OCI-LY3 (cell line): ENCODE measurements around the gene NCBP3.

Source experiments
- H2AFZ ChIP-seq: fragments of 200-600, 300-600 bp; shearing (Covaris generic); 2 replicates; pipeline ENCODE4 v1.6.0; 2014; ENCODE audit warnings: antibody characterized with exemption, low read depth, low read length
- H3K27ac ChIP-seq: fragments of 200-600, 300-600 bp; sonication (generic); 2 replicates; pipeline ENCODE4 v1.5.1; 2014; ENCODE audit warnings: mild to moderate bottlenecking, low read length, moderate library complexity, mixed read lengths
- H3K27me3 ChIP-seq: fragments of 200-600, 300-600 bp; sonication (generic); 2 replicates; pipeline ENCODE4 v1.6.1; 2014; ENCODE audit warnings: low read depth, low read length, mixed read lengths
- H3K36me3 ChIP-seq: fragments of 200-600, 300-600 bp; sonication (generic); replicated peaks from 2 replicates; pipeline ENCODE3; 2014; ENCODE audit warnings: low read depth, low read length, mixed read lengths
- H3K4me1 ChIP-seq: fragments of 300-600, 200-600 bp; sonication (generic); 2 replicates; pipeline ENCODE4 v1.6.1; 2014; ENCODE audit warnings: low read length, mixed read lengths
- H3K4me2 ChIP-seq: fragments of 200-600, 300-600 bp; sonication (generic); 2 replicates; pipeline ENCODE4 v1.6.1; 2014; ENCODE audit warnings: low read length, mixed read lengths
- H3K4me3 ChIP-seq: fragments of 300-600, 200-600 bp; sonication (generic); 2 replicates; pipeline ENCODE4 v1.5.1; 2014; ENCODE audit warnings: antibody characterized with exemption, mild to moderate bottlenecking, low read length, moderate library complexity
- H3K79me2 ChIP-seq: fragments of 300-600, 200-600 bp; shearing (Covaris generic); 2 replicates; pipeline ENCODE4 v1.6.1; 2014; ENCODE audit warnings: mild to moderate bottlenecking, low read length, mixed read lengths
- H3K9ac ChIP-seq: fragments of 300-600, 200-600 bp; shearing (Covaris generic); 2 replicates; pipeline ENCODE4 v1.6.0; 2014; ENCODE audit warnings: mild to moderate bottlenecking, low read length, moderate library complexity
- H3K9me3 ChIP-seq: fragments of 200-600, 300-600 bp; shearing (Covaris generic); 2 replicates; pipeline ENCODE4 v1.6.1; 2014; ENCODE audit warnings: low read length, mixed read lengths; ENCODE audit not compliant: insufficient read depth
- H4K20me1 ChIP-seq: fragments of 200-600, 300-600 bp; sonication (generic); 2 replicates; pipeline ENCODE4 v1.6.1; 2016; ENCODE audit warnings: low read length, mixed read lengths; ENCODE audit not compliant: insufficient read depth
- CTCF ChIP-seq: fragments of 200-600, 300-600 bp; sonication (generic); IDR thresholded peaks from 2 replicates; pipeline ENCODE4 v1.5.1; 2014; ENCODE audit warnings: antibody characterized with exemption, low read length, low read depth
- EZH2phosphoT487 ChIP-seq: fragments of 200-600 bp; shearing (Covaris generic); IDR thresholded peaks from 2 replicates; pipeline ENCODE4 v1.6.1; 2018; ENCODE audit warnings: antibody characterized with exemption, mixed run types, low read depth

The NCBP3 gene

GRCh38 chr17:3852561-3852960, 6.5 kb upstream of the NCBP3 start:
- no peaks in the 10 kb centered on the region for H3K4me1 ChIP-seq
- TF ChIP-seq EZH2phosphoT487 (no peak), CTCF (no peak)
- no peak overlapping the region for H3K27ac ChIP-seq
- H3K4me2 ChIP-seq, result no peak overlapping the region
- H3K4me3 ChIP-seq, result no peak overlapping the region
- no peak overlapping the region for H2AFZ ChIP-seq
- H3K27me3 ChIP-seq, result no peaks in the 10 kb centered on the region
- H3K9ac ChIP-seq, result no peak overlapping the region
- no peaks in the 10 kb centered on the region for H3K36me3 ChIP-seq
- no peaks in the 10 kb centered on the region for H3K79me2 ChIP-seq
- no peaks in the 10 kb centered on the region for H4K20me1 ChIP-seq
- no peaks in the 10 kb centered on the region for H3K9me3 ChIP-seq

- Histone ChIP-seq H3K79me2 (no peaks in the 10 kb centered on the region), H4K20me1 (no peaks in the 10 kb centered on the region), H3K9ac (no peak overlapping the region), H3K4me2 (no peak overlapping the region), H3K4me1 (0 out of 2 replicates have a peak, but pooled peaks cover under 1% of the 10 kb centered on the region), H3K27ac (no peak overlapping the region), H3K36me3 (no peaks in the 10 kb centered on the region), H3K4me3 (no peak overlapping the region), H2AFZ (no peak overlapping the region), H3K9me3 (no peaks in the 10 kb centered on the region), H3K27me3 (no peaks in the 10 kb centered on the region)
- TF ChIP-seq EZH2phosphoT487, result no peak
- TF ChIP-seq CTCF, result no peak
Measured at GRCh38 chr17:3851461-3852100, 5.5 kb upstream of the NCBP3 start.

- peaks cover 26% of the 10 kb centered on the region for H3K79me2 ChIP-seq
- no peak overlapping the region for H3K4me3 ChIP-seq
- H3K36me3 ChIP-seq, result no peaks in the 10 kb centered on the region
- no peak overlapping the region for H2AFZ ChIP-seq
- 0 out of 2 replicates have a peak, but pooled peaks cover 8% of the 10 kb centered on the region for H4K20me1 ChIP-seq
- no peak overlapping the region for H3K27ac ChIP-seq
- H3K9ac ChIP-seq, result no peak overlapping the region
- H3K27me3 ChIP-seq, result no peaks in the 10 kb centered on the region
- H3K4me1 ChIP-seq, result peaks cover 8% of the 10 kb centered on the region
- no peak overlapping the region for H3K4me2 ChIP-seq
- TF ChIP-seq EZH2phosphoT487, result no peak
- no peak for TF ChIP-seq CTCF
- no peaks in the 10 kb centered on the region for H3K9me3 ChIP-seq
Measured at GRCh38 chr17:3848229-3848835, 2.3 kb upstream of the NCBP3 start.

- Histone ChIP-seq H2AFZ (no peak overlapping the region), H3K4me2 (no peak overlapping the region), H3K4me3 (no peak overlapping the region), H3K9ac (no peak overlapping the region), H3K79me2 (peaks cover 29% of the 10 kb centered on the region), H3K36me3 (no peaks in the 10 kb centered on the region), H3K9me3 (no peaks in the 10 kb centered on the region), H4K20me1 (0 out of 2 replicates have a peak, but pooled peaks cover 8% of the 10 kb centered on the region), H3K4me1 (peaks cover 8% of the 10 kb centered on the region), H3K27me3 (no peaks in the 10 kb centered on the region), H3K27ac (no peak overlapping the region)
- TF ChIP-seq CTCF (no peak), EZH2phosphoT487 (no peak)
Measured at GRCh38 chr17:3847165-3847670, 1.2 kb upstream of the NCBP3 start.
